Activated naive CD8-positive, alpha-beta T cell treated with anti-CD3 and anti-CD28 coated beads, Interleukin-2, amount 10 ng/mL, durations not matched to agents 7 days and 5 days (primary cell): ENCODE data around the gene ZMIZ1. TPM values are rescaled to one million over a fixed set of nuclear protein-coding genes. Genes with fewer than 3 reads are reported as not detected.

Experiments used
- ATAC-seq: fragments of 150-1000 bp; cut with Tn5 transposase; one replicate; pipeline ENCODE4 v1.10.0; 2021; ENCODE audit warnings: low read depth, moderate library complexity
- POLR2A ChIA-PET: fragments of 350-600 bp; sonication (Branson Sonifier 250); formaldehyde crosslinking; loops from one replicate; lab custom pipeline; 2021; ENCODE audit warnings: antibody characterized with exemption; lab: Charles Lee
- DNase-seq: peaks from one replicate; pipeline ENCODE4 v3.0.0; 2021
- H3K27ac Mint-ChIP-seq: one replicate; pipeline ENCODE4 v1.8.0; 2022; ENCODE audit warnings: mild to moderate bottlenecking, mixed read lengths
- H3K27me3 Mint-ChIP-seq: one replicate; pipeline ENCODE4 v1.8.0; 2022; ENCODE audit warnings: mild to moderate bottlenecking, moderate library complexity, mixed read lengths
- H3K36me3 Mint-ChIP-seq: one replicate; pipeline ENCODE4 v1.8.0; 2021; ENCODE audit warnings: mild to moderate bottlenecking, mixed read lengths
- H3K4me1 Mint-ChIP-seq: one replicate; pipeline ENCODE4 v1.8.0; 2021; ENCODE audit warnings: mixed read lengths
- H3K4me3 Mint-ChIP-seq: one replicate; pipeline ENCODE4 v1.8.0; 2022; ENCODE audit warnings: mild to moderate bottlenecking, moderate library complexity, mixed read lengths
- H3K9me3 Mint-ChIP-seq: one replicate; pipeline ENCODE4 v1.8.0; 2021; ENCODE audit warnings: mixed read lengths
- total RNA-seq, 2 experiments: library from RNA; stranded (reverse); gene quantifications; one replicate each; pipeline ENCODE4 v1.2.3, GENCODE V29; 2021

Gene ZMIZ1
- total RNA-seq, 2 experiments from 2014 or later, result 28.8 to 29.3 TPM

GRCh38 chr10:79090134-79090803, 21.5 kb downstream of the ZMIZ1 start:
- DNase-seq (no peak), ATAC-seq (no peak)
- Mint-ChIP-seq H3K27ac (peak overlapping the region; percentile 25), H3K9me3 (no peaks in the 10 kb centered on the region), H3K27me3 (no peaks in the 10 kb centered on the region), H3K36me3 (peaks cover 2% of the 10 kb centered on the region), H3K4me1 (peaks cover 23% of the 10 kb centered on the region), H3K4me3 (no peak overlapping the region)
- POLR2A ChIA-PET, result interaction anchor here (0.6 kb wide), 1 partner anchor 127 kb away, joined by 3 read pairs; no protein-coding TSS in a partner anchor

- DNase-seq (no peak), ATAC-seq (no peak)
- Mint-ChIP-seq H3K4me3 (no peak overlapping the region), H3K4me1 (peaks cover 21% of the 10 kb centered on the region), H3K9me3 (no peaks in the 10 kb centered on the region), H3K36me3 (peaks cover 2% of the 10 kb centered on the region), H3K27ac (no peak overlapping the region), H3K27me3 (no peaks in the 10 kb centered on the region)
- POLR2A ChIA-PET, result no interaction called here
Measured at GRCh38 chr10:79092292-79092896, 23.6 kb downstream of the ZMIZ1 start.

- Mint-ChIP-seq H3K4me3 (no peak overlapping the region), H3K27ac (no peak overlapping the region)
Measured at GRCh38 chr10:79093658-79094411, 25.1 kb downstream of the ZMIZ1 start.

GRCh38 chr10:79094412-79095175, 25.8 kb downstream of the ZMIZ1 start:
- DNase-seq (no peak), ATAC-seq (no peak)
- no peak overlapping the region for H3K27ac Mint-ChIP-seq
- peaks cover 2% of the 10 kb centered on the region for H3K36me3 Mint-ChIP-seq
- no peaks in the 10 kb centered on the region for H3K27me3 Mint-ChIP-seq
- H3K4me3 Mint-ChIP-seq, result no peak overlapping the region
- no peaks in the 10 kb centered on the region for H3K9me3 Mint-ChIP-seq
- peaks cover 19% of the 10 kb centered on the region for H3K4me1 Mint-ChIP-seq
- POLR2A ChIA-PET, result no interaction called here

More at GRCh38 chr10:79093658-79094411, 25.1 kb downstream of the ZMIZ1 start:
- H3K27me3 Mint-ChIP-seq, result no peaks in the 10 kb centered on the region
- peaks cover 2% of the 10 kb centered on the region for H3K36me3 Mint-ChIP-seq
- ATAC-seq, result no peak
- DNase-seq, result no peak
- POLR2A ChIA-PET, result no interaction called here
- H3K4me1 Mint-ChIP-seq, result peaks cover 19% of the 10 kb centered on the region
- H3K9me3 Mint-ChIP-seq, result no peaks in the 10 kb centered on the region

GRCh38 chr10:79095316-79095715, 26.6 kb downstream of the ZMIZ1 start:
- ATAC-seq (no peak), DNase-seq (no peak)
- no peak overlapping the region for H3K4me3 Mint-ChIP-seq
- no peaks in the 10 kb centered on the region for H3K27me3 Mint-ChIP-seq
- POLR2A ChIA-PET, result no interaction called here
- peaks cover 16% of the 10 kb centered on the region for H3K4me1 Mint-ChIP-seq
- H3K27ac Mint-ChIP-seq, result no peak overlapping the region
- H3K36me3 Mint-ChIP-seq, result peaks cover 2% of the 10 kb centered on the region
- no peaks in the 10 kb centered on the region for H3K9me3 Mint-ChIP-seq

GRCh38 chr10:79096514-79096913, 27.7 kb downstream of the ZMIZ1 start:
- ATAC-seq (no peak), DNase-seq (no peak)
- Mint-ChIP-seq H3K9me3 (no peaks in the 10 kb centered on the region), H3K27me3 (no peaks in the 10 kb centered on the region), H3K36me3 (no peaks in the 10 kb centered on the region), H3K4me1 (peaks cover 14% of the 10 kb centered on the region), H3K4me3 (no peak overlapping the region), H3K27ac (no peak overlapping the region)
- POLR2A ChIA-PET, result no interaction called here

GRCh38 chr10:79097021-79097872, 28.5 kb downstream of the ZMIZ1 start:
- POLR2A ChIA-PET, result no interaction called here
- ATAC-seq (no peak), DNase-seq (no peak)
- Mint-ChIP-seq H3K27me3 (no peaks in the 10 kb centered on the region), H3K4me3 (no peak overlapping the region), H3K9me3 (no peaks in the 10 kb centered on the region), H3K36me3 (no peaks in the 10 kb centered on the region), H3K4me1 (peaks cover 12% of the 10 kb centered on the region), H3K27ac (no peak overlapping the region)

- ATAC-seq, result no peak
- no peaks in the 10 kb centered on the region for H3K27me3 Mint-ChIP-seq
- no peak overlapping the region for H3K4me3 Mint-ChIP-seq
- POLR2A ChIA-PET, result no interaction called here
- no peak for DNase-seq
- no peaks in the 10 kb centered on the region for H3K9me3 Mint-ChIP-seq
- no peaks in the 10 kb centered on the region for H3K36me3 Mint-ChIP-seq
- H3K4me1 Mint-ChIP-seq, result peaks cover 9% of the 10 kb centered on the region
- H3K27ac Mint-ChIP-seq, result no peak overlapping the region
Measured at GRCh38 chr10:79098061-79098460, 29.3 kb downstream of the ZMIZ1 start.

GRCh38 chr10:79098596-79099015, 29.8 kb downstream of the ZMIZ1 start:
- Mint-ChIP-seq H3K27ac (no peak overlapping the region), H3K4me1 (peaks cover 6% of the 10 kb centered on the region), H3K4me3 (no peak overlapping the region)

GRCh38 chr10:79099898-79100448, 31.2 kb downstream of the ZMIZ1 start:
- Mint-ChIP-seq H3K27ac (peak overlapping the region; percentile 66), H3K4me3 (no peak overlapping the region), H3K36me3 (no peaks in the 10 kb centered on the region), H3K9me3 (no peaks in the 10 kb centered on the region), H3K4me1 (peaks cover 1% of the 10 kb centered on the region), H3K27me3 (no peaks in the 10 kb centered on the region)
- DNase-seq (no peak), ATAC-seq (no peak)
- POLR2A ChIA-PET, result no interaction called here

More at GRCh38 chr10:79098596-79099015, 29.8 kb downstream of the ZMIZ1 start:
- Mint-ChIP-seq H3K9me3 (no peaks in the 10 kb centered on the region), H3K36me3 (no peaks in the 10 kb centered on the region), H3K27me3 (no peaks in the 10 kb centered on the region)
- ATAC-seq (no peak), DNase-seq (no peak)
- POLR2A ChIA-PET, result no interaction called here

GRCh38 chr10:79100771-79101170, 32.0 kb downstream of the ZMIZ1 start:
- no peaks in the 10 kb centered on the region for H3K27me3 Mint-ChIP-seq
- DNase-seq (no peak), ATAC-seq (no peak)
- POLR2A ChIA-PET, result no interaction called here
- H3K4me1 Mint-ChIP-seq, result peaks cover 1% of the 10 kb centered on the region
- H3K9me3 Mint-ChIP-seq, result no peaks in the 10 kb centered on the region
- H3K36me3 Mint-ChIP-seq, result no peaks in the 10 kb centered on the region
- H3K4me3 Mint-ChIP-seq, result no peak overlapping the region
- no peak overlapping the region for H3K27ac Mint-ChIP-seq
